Endothelial cell of umbilical vein (primary cell): ENCODE results near the gene NUDT13. TPM values are rescaled to one million over a fixed set of nuclear protein-coding genes. Genes with fewer than 3 reads are reported as not detected.

Source experiments
- BruUV-seq: library from RNA; stranded (reverse); fragments of 400-500 nt; replicated peaks from 2 replicates; lab custom pipeline; 2021; lab: Mats Ljungman, UMichigan
- CTCF ChIA-PET: fragments of 300-600, 350-600 bp; sonication (Branson Sonifier 250); formaldehyde crosslinking; loops from one replicate; lab custom pipeline; 2021; ENCODE audit warnings: antibody characterized with exemption, inconsistent platforms; lab: Charles Lee
- POLR2A ChIA-PET: fragments of 300-600, 350-600 bp; sonication (Branson Sonifier 250); formaldehyde crosslinking; loops from one replicate; lab custom pipeline; 2021; ENCODE audit warnings: antibody characterized with exemption, inconsistent platforms; lab: Charles Lee
- DNase-seq: peaks from one replicate; pipeline ENCODE4 v3.0.0-alpha.2; 2011; ENCODE audit warnings: low read depth, low spot score
- FAIRE-seq: peaks from 2 replicates; lab custom pipeline; 2011; peaks lifted over from hg19 to GRCh38; lab: Jason Lieb, UNC
- H2AFZ ChIP-seq: 2 replicates; pipeline ENCODE4 v1.6.0; 2012; ENCODE audit warnings: low read depth, low read length, control low read depth, inconsistent platforms
- H3K27ac ChIP-seq: 2 replicates; pipeline ENCODE4 v1.5.1; 2011; ENCODE audit warnings: low read depth, mild to moderate bottlenecking, control low read depth, low read length, moderate library complexity; ENCODE audit not compliant: insufficient read depth
- H3K27me3 ChIP-seq, 2 experiments: 2 replicates each; pipeline versions ENCODE4 v1.6.0 to v1.6.1; 2011; ENCODE audit warnings: low read length in 2 of 2, mixed read lengths in 1 of 2; ENCODE audit not compliant: control insufficient read depth in 2 of 2, insufficient read depth in 2 of 2
- H3K36me3 ChIP-seq, 2 experiments: 2 replicates in 1 of 2; 3 replicates in 1 of 2; pipeline ENCODE4 v1.5.1; 2011; ENCODE audit warnings: low read length in 2 of 2, mild to moderate bottlenecking in 1 of 2, moderate library complexity in 1 of 2; ENCODE audit not compliant: control insufficient read depth in 2 of 2, insufficient read depth in 2 of 2; ENCODE audit errors: extremely low read depth in 1 of 2
- H3K4me1 ChIP-seq: 3 replicates; pipeline ENCODE4 v1.5.1; 2011; ENCODE audit warnings: mild to moderate bottlenecking, low read length; ENCODE audit not compliant: control insufficient read depth, insufficient read depth; ENCODE audit errors: extremely low read depth
- H3K4me2 ChIP-seq: 2 replicates; pipeline ENCODE4 v1.6.1; 2011; ENCODE audit warnings: low read length, control low read depth, mixed read lengths; ENCODE audit not compliant: insufficient read depth
- H3K4me3 ChIP-seq, 3 experiments: fragments of 200-600 bp in 1 of 3; sonication (generic), shearing (Covaris generic) in 1 of 3; replicated peaks in 1 of 3; 2 replicates each; pipeline ENCODE4 v1.5.1; 2011 to 2016; ENCODE audit warnings: control low read depth in 3 of 3, low read length in 3 of 3, mild to moderate bottlenecking in 2 of 3, inconsistent platforms in 1 of 3, low read depth in 1 of 3, moderate library complexity in 1 of 3; ENCODE audit not compliant: insufficient read depth in 1 of 3
- H3K79me2 ChIP-seq: 2 replicates; pipeline ENCODE4 v1.6.0; 2012; ENCODE audit warnings: low read length, inconsistent platforms; ENCODE audit not compliant: control insufficient read depth, insufficient read depth
- H3K9ac ChIP-seq: replicated peaks from 2 replicates; pipeline ENCODE3; 2011; ENCODE audit warnings: low read length, control low read depth; ENCODE audit not compliant: insufficient read depth; ENCODE audit errors: extremely low read depth
- H3K9me1 ChIP-seq: replicated peaks from 3 replicates; pipeline ENCODE4 v1.6.0; 2011; ENCODE audit warnings: mild to moderate bottlenecking, low read length; ENCODE audit not compliant: control insufficient read depth, insufficient read depth; ENCODE audit errors: extremely low read depth
- H3K9me3 ChIP-seq: replicated peaks from 2 replicates; pipeline ENCODE4 v1.5.1; 2012; ENCODE audit warnings: low read length, inconsistent platforms; ENCODE audit not compliant: control insufficient read depth, insufficient read depth
- H4K20me1 ChIP-seq: replicated peaks from 2 replicates; pipeline ENCODE3; 2011; ENCODE audit warnings: mild to moderate bottlenecking, low read length; ENCODE audit not compliant: control insufficient read depth, insufficient read depth; ENCODE audit errors: extremely low read depth
- EZH2 ChIP-seq: IDR thresholded peaks from 2 replicates; pipeline ENCODE4 v1.6.1; 2012; ENCODE audit warnings: borderline replicate concordance, low read depth, mild to moderate bottlenecking, moderate library complexity, low read length, inconsistent platforms; ENCODE audit not compliant: severe bottlenecking
- FOS ChIP-seq: IDR thresholded peaks from 2 replicates; pipeline ENCODE4 v1.6.1; 2011; ENCODE audit warnings: mild to moderate bottlenecking, low read length, moderate library complexity, borderline replicate concordance; ENCODE audit not compliant: insufficient read depth
- GATA2 ChIP-seq: IDR thresholded peaks from 2 replicates; pipeline ENCODE4 v1.7.0; 2011; ENCODE audit warnings: low read depth, mild to moderate bottlenecking, moderate library complexity, mixed read lengths, low read length; ENCODE audit not compliant: insufficient read length, insufficient read depth
- JUN ChIP-seq: IDR thresholded peaks from 2 replicates; pipeline ENCODE4 v1.6.1; 2011; ENCODE audit warnings: borderline replicate concordance, low read depth; ENCODE audit not compliant: insufficient read length, insufficient read depth
- MAX ChIP-seq: IDR thresholded peaks from 2 replicates; pipeline ENCODE4 v1.6.1; 2011; ENCODE audit not compliant: insufficient read depth, insufficient read length
- MYC ChIP-seq: IDR thresholded peaks from one replicate; pipeline ENCODE4 v1.6.1; 2011; ENCODE audit warnings: mild to moderate bottlenecking, low read depth, low read length
- POLR2A ChIP-seq: IDR thresholded peaks from 2 replicates; pipeline ENCODE4 v1.6.1; 2012; ENCODE audit warnings: low read depth, mild to moderate bottlenecking, control low read depth, low read length
- POLR2AphosphoS5 ChIP-seq: IDR thresholded peaks from 2 replicates; pipeline ENCODE4 v1.6.1; 2012; ENCODE audit warnings: low read depth, mild to moderate bottlenecking, control low read depth, low read length, moderate library complexity; ENCODE audit not compliant: insufficient read depth
- dilution Hi-C: fragments of 300-500 bp; cut with MboI; formaldehyde crosslinking; loops from one replicate; pipeline ENCODE4 v1.15.0; 2019; ENCODE audit warnings: low sequenced_read_pairs; ENCODE audit not compliant: extremely low pct_ligation_motif_present
- intact Hi-C: fragments of 100-400 bp; cut with micrococcal nuclease; formaldehyde crosslinking; loops from one replicate; pipeline ENCODE4 v1.10.0; 2022
- polyA plus RNA-seq, 4 experiments: library from polyadenylated mRNA; depleted of rRNA in 3 of 4; stranded (reverse) in 3 of 4; unstranded in 1 of 4; fragments of >200 nt; gene quantifications; 2 replicates each; pipeline versions ENCODE4 v1.2.1 to v1.2.3, GENCODE V29; 2011 to 2012; ENCODE audit warnings: missing spikeins in 1 of 4
- total RNA-seq: library from RNA; stranded (reverse); gene quantifications from 2 replicates; pipeline ENCODE4 v1.2.3, GENCODE V29; 2021
- TF ChIP-seq, protein P1 (sequence below), 2 donors: IDR thresholded peaks; 1 replicate in 1 of 2; 2 replicates in 1 of 2; pipeline ENCODE4 v1.5.1; 2011; ENCODE audit warnings: low read length in 2 of 2, mild to moderate bottlenecking in 2 of 2, moderate library complexity in 2 of 2, control low read depth in 1 of 2, inconsistent platforms in 1 of 2, low read depth in 1 of 2; ENCODE audit not compliant: insufficient read depth in 1 of 2; ENCODE audit errors: extremely low read depth in 1 of 2

The NUDT13 gene
- total and polyA plus RNA-seq, 2 donors (not counting 3 experiments of a cell fraction or from before 2014, with no cell fraction given) = 1.6 to 2.3 TPM

DNA sequence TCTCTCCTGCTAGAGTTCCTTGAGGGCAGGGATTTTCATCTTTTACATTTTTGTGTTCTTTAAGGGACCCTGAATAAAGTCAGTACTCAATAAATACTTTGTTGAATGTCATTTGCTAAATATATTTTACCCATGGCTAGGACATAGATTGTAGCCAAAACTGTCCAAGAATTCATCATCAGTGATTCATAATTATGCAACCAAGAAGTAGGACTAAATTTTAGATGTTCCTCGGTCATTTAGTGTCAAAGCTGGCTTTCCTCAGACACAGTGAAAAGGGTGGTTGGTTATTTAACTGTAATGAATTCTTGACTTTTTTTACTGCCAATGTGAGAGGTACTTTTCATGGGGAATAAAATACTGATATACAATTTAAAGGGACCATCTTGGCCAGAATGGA is 3.3 kb downstream of the NUDT13 start:
- intact Hi-C loops = no loop called here
- no TSS peak for BruUV-seq
- FAIRE-seq = no peak
- H3K36me3 ChIP-seq = no peaks in the 10 kb centered on the region
- no peak for DNase-seq
- H3K27ac ChIP-seq = no peak overlapping the region
- H3K9ac ChIP-seq = no peak overlapping the region
- ChIA-PET CTCF (no interaction called here), POLR2A (no interaction called here)
- H3K4me3 ChIP-seq = no peak overlapping the region
- no peak overlapping the region for H2AFZ ChIP-seq
- H4K20me1 ChIP-seq = no peaks in the 10 kb centered on the region
- H3K9me1 ChIP-seq = no peaks in the 10 kb centered on the region
- H3K27me3 ChIP-seq = no peaks in the 10 kb centered on the region
- no peak overlapping the region for H3K4me2 ChIP-seq
- TF ChIP-seq GATA2 = no peak
- no peak for TF ChIP-seq MAX
- no peak for TF ChIP-seq EZH2
- no peak for TF ChIP-seq FOS
- TF ChIP-seq MYC = no peak
- TF ChIP-seq, protein P1, sequence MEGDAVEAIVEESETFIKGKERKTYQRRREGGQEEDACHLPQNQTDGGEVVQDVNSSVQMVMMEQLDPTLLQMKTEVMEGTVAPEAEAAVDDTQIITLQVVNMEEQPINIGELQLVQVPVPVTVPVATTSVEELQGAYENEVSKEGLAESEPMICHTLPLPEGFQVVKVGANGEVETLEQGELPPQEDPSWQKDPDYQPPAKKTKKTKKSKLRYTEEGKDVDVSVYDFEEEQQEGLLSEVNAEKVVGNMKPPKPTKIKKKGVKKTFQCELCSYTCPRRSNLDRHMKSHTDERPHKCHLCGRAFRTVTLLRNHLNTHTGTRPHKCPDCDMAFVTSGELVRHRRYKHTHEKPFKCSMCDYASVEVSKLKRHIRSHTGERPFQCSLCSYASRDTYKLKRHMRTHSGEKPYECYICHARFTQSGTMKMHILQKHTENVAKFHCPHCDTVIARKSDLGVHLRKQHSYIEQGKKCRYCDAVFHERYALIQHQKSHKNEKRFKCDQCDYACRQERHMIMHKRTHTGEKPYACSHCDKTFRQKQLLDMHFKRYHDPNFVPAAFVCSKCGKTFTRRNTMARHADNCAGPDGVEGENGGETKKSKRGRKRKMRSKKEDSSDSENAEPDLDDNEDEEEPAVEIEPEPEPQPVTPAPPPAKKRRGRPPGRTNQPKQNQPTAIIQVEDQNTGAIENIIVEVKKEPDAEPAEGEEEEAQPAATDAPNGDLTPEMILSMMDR (IDR thresholded peaks at IDR 0.05; ENCODE audit: extremely low read depth in 1 of 2, insufficient read depth in 1 of 2, low read depth in 1 of 2, low read length in 2 of 2) = no peak
- no peak for TF ChIP-seq POLR2AphosphoS5
- TF ChIP-seq POLR2A = no peak
- TF ChIP-seq JUN = no peak
- dilution Hi-C loops = no loop called here
- peaks cover 12% of the 10 kb centered on the region for H3K4me1 ChIP-seq
- H3K79me2 ChIP-seq = no peaks in the 10 kb centered on the region
- no peaks in the 10 kb centered on the region for H3K9me3 ChIP-seq
